ENCODE measurements around the gene TRMT61A.

GRCh38 chr14:103574707-103575285 is 45.8 kb downstream of the TRMT61A start:
- no peak for TF ChIP-seq NR2C2 (IDR thresholded peaks at IDR 0.05; ENCODE audit: borderline replicate concordance, control insufficient read depth, insufficient read length, low read depth)
- TF ChIP-seq CHD4 (IDR thresholded peaks at IDR 0.05) = no peak
- no peak for TF ChIP-seq ZNF207 (IDR thresholded peaks at IDR 0.05; ENCODE audit: borderline replicate concordance)
